ENCODE results near the gene TUBB6. TPM values are rescaled to one million over a fixed set of nuclear protein-coding genes. Genes with fewer than 3 reads are reported as not detected.

Gene TUBB6
- total RNA-seq, 1 donor from 2014 or later: 82.0 TPM

GRCh38 chr18:12287684-12288402 is 20.2 kb upstream of the TUBB6 start:
- intact Hi-C loops (cut with micrococcal nuclease): no loop called here
- ATAC-seq (peak; percentile 95), DNase-seq (peak; percentile 88)

GRCh38 chr18:12288403-12288755 is 19.7 kb upstream of the TUBB6 start:
- intact Hi-C loops (cut with micrococcal nuclease): no loop called here
- ATAC-seq (peak; percentile 21), DNase-seq (no peak)

GRCh38 chr18:12290086-12290485 is 18.0 kb upstream of the TUBB6 start:
- ATAC-seq: no peak
- DNase-seq: no peak
- intact Hi-C loops (cut with micrococcal nuclease): no loop called here

- DNase-seq: no peak
- intact Hi-C loops (cut with micrococcal nuclease): no loop called here
Measured at GRCh38 chr18:12291161-12291560, 16.9 kb upstream of the TUBB6 start.

GRCh38 chr18:12291690-12292089 is 16.4 kb upstream of the TUBB6 start:
- no peak for DNase-seq
- ATAC-seq: no peak
- intact Hi-C loops (cut with micrococcal nuclease): no loop called here

More at GRCh38 chr18:12291161-12291560, 16.9 kb upstream of the TUBB6 start:
- no peak for ATAC-seq

GRCh38 chr18:12293831-12294230 is 14.2 kb upstream of the TUBB6 start:
- no peak for ATAC-seq
- DNase-seq: no peak
- intact Hi-C loops (cut with micrococcal nuclease): no loop called here

GRCh38 chr18:12295389-12296086 is 12.5 kb upstream of the TUBB6 start:
- DNase-seq (no peak), ATAC-seq (no peak)
- intact Hi-C loops (cut with micrococcal nuclease): no loop called here

GRCh38 chr18:12296087-12296403 is 12.0 kb upstream of the TUBB6 start:
- ATAC-seq (no peak), DNase-seq (no peak)
- intact Hi-C loops (cut with micrococcal nuclease): no loop called here

- no peak for ATAC-seq
- intact Hi-C loops (cut with micrococcal nuclease): no loop called here
Measured at GRCh38 chr18:12296457-12296856, 11.6 kb upstream of the TUBB6 start.

GRCh38 chr18:12299862-12300261 is 8.2 kb upstream of the TUBB6 start:
- ATAC-seq: no peak
- intact Hi-C loops (cut with micrococcal nuclease): no loop called here

More at GRCh38 chr18:12296457-12296856, 11.6 kb upstream of the TUBB6 start:
- DNase-seq: no peak

GRCh38 chr18:12301263-12302005 is 6.6 kb upstream of the TUBB6 start:
- ATAC-seq: no peak
- intact Hi-C loops (cut with micrococcal nuclease): no loop called here

More at GRCh38 chr18:12299862-12300261, 8.2 kb upstream of the TUBB6 start:
- no peak for DNase-seq

GRCh38 chr18:12302391-12303147 is 5.5 kb upstream of the TUBB6 start:
- intact Hi-C loops (cut with micrococcal nuclease): no loop called here
- DNase-seq: no peak
- ATAC-seq: no peak

More at GRCh38 chr18:12301263-12302005, 6.6 kb upstream of the TUBB6 start:
- DNase-seq: no peak

- DNase-seq (no peak), ATAC-seq (no peak)
- intact Hi-C loops (cut with micrococcal nuclease): no loop called here
Measured at GRCh38 chr18:12304351-12305210, 3.5 kb upstream of the TUBB6 start.

- no peak for ATAC-seq
- intact Hi-C loops (cut with micrococcal nuclease): no loop called here
- no peak for DNase-seq
Measured at GRCh38 chr18:12305211-12305610, 2.8 kb upstream of the TUBB6 start.

- DNase-seq: no peak
- ATAC-seq: no peak
- intact Hi-C loops (cut with micrococcal nuclease): no loop called here
Measured at GRCh38 chr18:12305930-12306629, 2.0 kb upstream of the TUBB6 start.

GRCh38 chr18:12306752-12307700 is 1.0 kb upstream of the TUBB6 start:
- ATAC-seq (peak; percentile 55), DNase-seq (peak; percentile 72)
- intact Hi-C loops (cut with micrococcal nuclease): no loop called here
